HepG2 (cell line): ENCODE results near the gene AP3D1. TPM values are rescaled to one million over a fixed set of nuclear protein-coding genes. Genes with fewer than 3 reads are reported as not detected.

Source experiments
- AGO2 ChIP-seq: fragments of 200-400 bp; formaldehyde crosslinking; optimal IDR thresholded peaks from 2 replicates; pipeline ENCODE3; 2017; ENCODE audit warnings: mild to moderate bottlenecking, low read depth, low read length, moderate library complexity
- BRF2 ChIP-seq: sonication (generic); formaldehyde crosslinking; IDR thresholded peaks from 2 replicates; pipeline ENCODE4 v1.8.1; 2022; ENCODE audit warnings: mild to moderate bottlenecking, missing genetic modification reagents
- CHCHD3 ChIP-seq: sonication (generic); formaldehyde crosslinking; IDR thresholded peaks from 2 replicates; pipeline ENCODE4 v1.8.0; 2022; ENCODE audit warnings: mild to moderate bottlenecking, missing genetic modification reagents, moderate library complexity
- CREM ChIP-seq, 2 experiments: sonication (generic) in 1 of 2; formaldehyde crosslinking in 1 of 2; IDR thresholded peaks; 2 replicates each; pipeline versions ENCODE4 v1.4.0 to v1.6.1; 2016 to 2020; ENCODE audit warnings: antibody characterized with exemption in 1 of 2, mild to moderate bottlenecking in 1 of 2, missing genetic modification reagents in 1 of 2
- ELK4 ChIP-seq: sonication (generic); formaldehyde crosslinking; IDR thresholded peaks from 2 replicates; pipeline ENCODE4 v1.9.0; 2021; ENCODE audit warnings: missing genetic modification reagents, borderline replicate concordance
- HCFC1 ChIP-seq: fragments of 150-350 bp; IDR thresholded peaks from 2 replicates; pipeline ENCODE4 v1.6.1; 2014; ENCODE audit warnings: low read depth, low read length
- HDAC1 ChIP-seq: sonication (generic); formaldehyde crosslinking; IDR thresholded peaks from 2 replicates; pipeline ENCODE4 v1.5.1; 2020; ENCODE audit warnings: mild to moderate bottlenecking, missing genetic modification reagents
- HMG20B ChIP-seq: conservative IDR thresholded peaks from 2 replicates; pipeline ENCODE4 v1.6.1; 2016; ENCODE audit warnings: missing genetic modification reagents, missing compliant biosample characterization
- HNRNPK ChIP-seq: fragments of 200-400 bp; formaldehyde crosslinking; IDR thresholded peaks from 2 replicates; pipeline ENCODE4 v1.6.1; 2018; ENCODE audit warnings: low read length, low read depth, moderate library complexity, mild to moderate bottlenecking; ENCODE audit not compliant: poor library complexity, severe bottlenecking
- MAF1 ChIP-seq: sonication (generic); formaldehyde crosslinking; IDR thresholded peaks from 2 replicates; pipeline ENCODE4 v1.5.0; 2020; ENCODE audit warnings: missing genetic modification reagents, borderline replicate concordance
- MIER3 ChIP-seq: IDR thresholded peaks from 2 replicates; pipeline ENCODE4 v1.6.1; 2016; ENCODE audit warnings: missing compliant biosample characterization, borderline replicate concordance
- NFE2L1 ChIP-seq: sonication (generic); formaldehyde crosslinking; IDR thresholded peaks from 2 replicates; pipeline ENCODE4 v1.4.0; 2020; ENCODE audit warnings: missing genetic modification reagents, mild to moderate bottlenecking, borderline replicate concordance
- SMARCC2 ChIP-seq: fragments of 450-650 bp; IDR thresholded peaks from 2 replicates; pipeline ENCODE4 v1.6.1; 2017; ENCODE audit warnings: antibody characterized with exemption, mild to moderate bottlenecking
- TARDBP ChIP-seq: sonication (generic); formaldehyde crosslinking; IDR thresholded peaks from 2 replicates; pipeline ENCODE4 v1.8.0; 2022; ENCODE audit warnings: mild to moderate bottlenecking, missing genetic modification reagents
- TBL1XR1 ChIP-seq: fragments of 150-350 bp; IDR thresholded peaks from 2 replicates; pipeline ENCODE4 v1.6.1; 2014; ENCODE audit warnings: borderline replicate concordance, low read length; ENCODE audit not compliant: partially characterized antibody
- ZC3H4 ChIP-seq: sonication (generic); formaldehyde crosslinking; IDR thresholded peaks from 2 replicates; pipeline ENCODE4 v1.4.0; 2020; ENCODE audit warnings: missing genetic modification reagents, borderline replicate concordance
- ZNF562 ChIP-seq: sonication (generic); formaldehyde crosslinking; IDR thresholded peaks from 2 replicates; pipeline ENCODE4 v1.8.0; 2022; ENCODE audit warnings: missing genetic modification reagents, borderline replicate concordance
- ZNF703 ChIP-seq: sonication (generic); formaldehyde crosslinking; IDR thresholded peaks from 2 replicates; pipeline ENCODE4 v1.5.1; 2020; ENCODE audit warnings: missing genetic modification reagents, mild to moderate bottlenecking, moderate library complexity, borderline replicate concordance
- ZNF737 ChIP-seq: sonication (generic); formaldehyde crosslinking; IDR thresholded peaks from 2 replicates; pipeline ENCODE4 v1.5.0; 2020; ENCODE audit warnings: missing genetic modification reagents, mild to moderate bottlenecking, borderline replicate concordance
- ZNF747 ChIP-seq: sonication (generic); formaldehyde crosslinking; IDR thresholded peaks from 2 replicates; pipeline ENCODE4 v1.8.1; 2023; ENCODE audit warnings: missing genetic modification reagents, mild to moderate bottlenecking, borderline replicate concordance
- ZNF777 ChIP-seq: sonication (generic); formaldehyde crosslinking; IDR thresholded peaks from 2 replicates; pipeline ENCODE4 v1.4.0; 2020; ENCODE audit warnings: missing genetic modification reagents
- ZSCAN21 ChIP-seq: sonication (generic); formaldehyde crosslinking; IDR thresholded peaks from 2 replicates; pipeline ENCODE4 v1.8.0; 2022; ENCODE audit warnings: mild to moderate bottlenecking, missing genetic modification reagents, moderate library complexity, borderline replicate concordance
- polyA plus RNA-seq, 8 experiments: library from polyadenylated mRNA; depleted of rRNA in 3 of 8; stranded (reverse) in 7 of 8; unstranded in 1 of 8; fragments of >200 nt; fragmentation: Illumina TruSeq in 4 of 8; extraction: Trizol in 4 of 8; gene quantifications; 2 replicates each; pipeline versions ENCODE4 v1.2.1 to v1.2.3, GENCODE V29; 2011 to 2016; ENCODE audit warnings: low read depth in 4 of 8, missing spikeins in 1 of 8, mixed read lengths in 1 of 8; ENCODE audit not compliant: insufficient read depth in 1 of 8
- total RNA-seq, 5 experiments: library from RNA; depleted of rRNA; stranded (reverse); fragments of >200 nt; fragmentation: Illumina TruSeq; extraction: Trizol; gene quantifications; 2 replicates each; pipeline ENCODE4 v1.2.3, GENCODE V29; 2016; ENCODE audit warnings: low read depth in 1 of 5
- TF ChIP-seq, protein P1 (sequence below): IDR thresholded peaks from 2 replicates; pipeline ENCODE4 v1.6.1; 2012; ENCODE audit warnings: low read length, improper control_type of control experiment
- TF ChIP-seq, protein P2 (sequence below): sonication (generic); formaldehyde crosslinking; conservative IDR thresholded peaks from 2 replicates; pipeline ENCODE4 v1.4.0; 2020; ENCODE audit warnings: missing genetic modification reagents

The AP3D1 gene
- total and polyA plus RNA-seq, 2 of the 13 experiments (the other 11 are each of a cell fraction or from before 2014, with no cell fraction given), result 68.0 to 82.6 TPM

DNA sequence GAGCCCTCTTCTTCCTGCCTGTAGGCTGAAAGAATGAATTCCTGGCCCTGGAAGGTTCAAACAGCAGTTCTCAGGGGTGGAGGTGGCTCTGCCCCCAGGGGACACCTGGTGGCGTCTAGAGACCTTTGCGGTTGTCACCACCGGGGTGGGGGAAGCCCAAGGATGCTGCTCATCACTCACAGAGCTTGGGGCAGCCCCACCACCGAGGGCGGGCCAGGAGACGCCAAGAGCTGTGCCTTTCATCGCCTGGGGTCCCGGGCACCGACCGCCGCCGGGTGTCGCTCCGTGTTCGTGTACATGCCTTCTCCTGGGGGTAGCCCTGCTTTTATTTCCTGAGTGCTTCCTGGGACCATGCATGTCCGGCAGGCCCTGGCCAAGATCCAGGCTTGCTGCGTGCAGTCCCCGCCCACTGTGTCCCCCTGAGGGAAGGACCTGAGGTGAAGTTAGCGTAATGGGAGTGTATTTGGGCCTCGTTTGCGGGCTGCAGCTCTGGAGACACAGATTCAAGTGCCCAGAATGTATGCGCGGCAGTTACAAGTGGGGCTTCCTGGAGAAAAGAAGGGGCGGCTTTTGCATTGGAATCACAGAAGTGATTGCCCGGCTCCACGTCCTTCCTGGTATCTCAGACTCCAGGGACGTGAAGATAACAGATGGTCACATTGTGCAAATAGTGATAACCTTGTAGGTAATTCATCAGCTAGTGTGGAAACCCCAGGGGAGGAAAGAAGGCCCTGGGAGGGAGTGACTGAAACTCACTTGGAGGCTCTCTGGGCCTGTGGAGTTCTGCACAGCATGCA, 20.2 kb upstream of the AP3D1 start (continued):
- TF ChIP-seq NFE2L1 (no peak), TBL1XR1 (no peak), ELK4 (CRISPR knock-in tag) (no peak), ZNF737 (CRISPR knock-in tag) (no peak), ZC3H4 (CRISPR knock-in tag) (no peak), ZNF562 (CRISPR knock-in tag) (no peak), TARDBP (CRISPR knock-in tag) (no peak), SMARCC2 (no peak), HMG20B (no peak), HCFC1 (no peak), HDAC1 (CRISPR knock-in tag) (peak; percentile 90), AGO2 (peak; percentile 72), MIER3 (no peak), ZNF777 (CRISPR knock-in tag) (no peak), CREM (IDR thresholded peaks at IDR 0.05) (no peak), CREM (CRISPR knock-in tag; IDR thresholded peaks at IDR 0.05) (no peak), ZNF747 (CRISPR knock-in tag) (no peak), BRF2 (CRISPR knock-in tag) (no peak), HNRNPK (no peak), ZSCAN21 (CRISPR knock-in tag) (no peak), ZNF703 (CRISPR knock-in tag) (no peak), MAF1 (CRISPR knock-in tag) (no peak), CHCHD3 (no peak)
- TF ChIP-seq, protein P1, sequence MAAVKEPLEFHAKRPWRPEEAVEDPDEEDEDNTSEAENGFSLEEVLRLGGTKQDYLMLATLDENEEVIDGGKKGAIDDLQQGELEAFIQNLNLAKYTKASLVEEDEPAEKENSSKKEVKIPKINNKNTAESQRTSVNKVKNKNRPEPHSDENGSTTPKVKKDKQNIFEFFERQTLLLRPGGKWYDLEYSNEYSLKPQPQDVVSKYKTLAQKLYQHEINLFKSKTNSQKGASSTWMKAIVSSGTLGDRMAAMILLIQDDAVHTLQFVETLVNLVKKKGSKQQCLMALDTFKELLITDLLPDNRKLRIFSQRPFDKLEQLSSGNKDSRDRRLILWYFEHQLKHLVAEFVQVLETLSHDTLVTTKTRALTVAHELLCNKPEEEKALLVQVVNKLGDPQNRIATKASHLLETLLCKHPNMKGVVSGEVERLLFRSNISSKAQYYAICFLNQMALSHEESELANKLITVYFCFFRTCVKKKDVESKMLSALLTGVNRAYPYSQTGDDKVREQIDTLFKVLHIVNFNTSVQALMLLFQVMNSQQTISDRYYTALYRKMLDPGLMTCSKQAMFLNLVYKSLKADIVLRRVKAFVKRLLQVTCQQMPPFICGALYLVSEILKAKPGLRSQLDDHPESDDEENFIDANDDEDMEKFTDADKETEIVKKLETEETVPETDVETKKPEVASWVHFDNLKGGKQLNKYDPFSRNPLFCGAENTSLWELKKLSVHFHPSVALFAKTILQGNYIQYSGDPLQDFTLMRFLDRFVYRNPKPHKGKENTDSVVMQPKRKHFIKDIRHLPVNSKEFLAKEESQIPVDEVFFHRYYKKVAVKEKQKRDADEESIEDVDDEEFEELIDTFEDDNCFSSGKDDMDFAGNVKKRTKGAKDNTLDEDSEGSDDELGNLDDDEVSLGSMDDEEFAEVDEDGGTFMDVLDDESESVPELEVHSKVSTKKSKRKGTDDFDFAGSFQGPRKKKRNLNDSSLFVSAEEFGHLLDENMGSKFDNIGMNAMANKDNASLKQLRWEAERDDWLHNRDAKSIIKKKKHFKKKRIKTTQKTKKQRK, result no peak
- TF ChIP-seq, protein P2, sequence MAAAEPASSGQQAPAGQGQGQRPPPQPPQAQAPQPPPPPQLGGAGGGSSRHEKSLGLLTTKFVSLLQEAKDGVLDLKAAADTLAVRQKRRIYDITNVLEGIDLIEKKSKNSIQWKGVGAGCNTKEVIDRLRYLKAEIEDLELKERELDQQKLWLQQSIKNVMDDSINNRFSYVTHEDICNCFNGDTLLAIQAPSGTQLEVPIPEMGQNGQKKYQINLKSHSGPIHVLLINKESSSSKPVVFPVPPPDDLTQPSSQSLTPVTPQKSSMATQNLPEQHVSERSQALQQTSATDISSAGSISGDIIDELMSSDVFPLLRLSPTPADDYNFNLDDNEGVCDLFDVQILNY (CRISPR knock-in tag), result no peak
